RWPE1 (cell line): ENCODE measurements around the gene LRRC37A3.
"Not testable (repeated sequence)": the region's sequence is repeated elsewhere in the genome, so short reads cannot be mapped to it uniquely, and the experiment has no call there.

ENCODE experiments used
- CTCF ChIA-PET: fragments of 350-600 bp; sonication (Branson Sonifier 250); formaldehyde crosslinking; extraction: SDS; loops from one replicate; lab custom pipeline; 2021; lab: Yijun Ruan, JAX
- POLR2A ChIA-PET: fragments of 400-600 bp; formaldehyde crosslinking; extraction: SDS; loops from one replicate; lab custom pipeline; 2020; ENCODE audit warnings: antibody characterized with exemption; ENCODE audit not compliant: low non-redundant PET; lab: Yijun Ruan, JAX
- DNase-seq: peaks from one replicate; pipeline ENCODE4 v3.0.0; 2012; ENCODE audit warnings: low spot score
- H3K27ac ChIP-seq: fragments of 450-650 bp; 2 replicates; pipeline ENCODE4 v1.5.1; 2017
- CTCF ChIP-seq: fragments of 450-650 bp; conservative IDR thresholded peaks from 2 replicates; pipeline ENCODE4 v1.5.1; 2017; ENCODE audit warnings: low read depth, mild to moderate bottlenecking

Gene LRRC37A3

GRCh38 chr17:64920419-64921172 lies 1.3 kb upstream of the LRRC37A3 start:
- ChIA-PET CTCF (interaction anchor here (0.8 kb wide), 1 partner anchor 273 kb away, joined by 3 read pairs; no protein-coding TSS in a partner anchor), POLR2A (no interaction called here)
- H3K27ac ChIP-seq: peak overlapping the region; percentile 92
- no peak for DNase-seq
- no peak for TF ChIP-seq CTCF

- ChIA-PET CTCF (interaction anchor here (0.6 to 1.1 kb wide), 3 partner anchors 21 to 273 kb away, joined by 3 to 4 read pairs (median 3); no protein-coding TSS in a partner anchor), POLR2A (no interaction called here)
- TF ChIP-seq CTCF: no peak
- no peak for DNase-seq
- peak overlapping the region; percentile 92 for H3K27ac ChIP-seq
These were observed 744 bp upstream of the LRRC37A3 start for GRCh38 chr17:64920026-64920418.

- peak overlapping the region; percentile 92 for H3K27ac ChIP-seq
- ChIA-PET CTCF (interaction anchor here (1.0 to 1.1 kb wide), 2 partner anchors 121 to 279 kb away, joined by 3 to 4 read pairs; no protein-coding TSS in a partner anchor), POLR2A (interaction anchor here (0.6 kb wide), 1 partner anchor 81 kb away, joined by 3 read pairs; no protein-coding TSS in a partner anchor)
- DNase-seq: not testable (repeated sequence)
These were observed 413 bp downstream of the LRRC37A3 start for GRCh38 chr17:64918842-64919288.

GRCh38 chr17:64917540-64917939 lies 1.7 kb downstream of the LRRC37A3 start:
- H3K27ac ChIP-seq, DNase-seq, POLR2A ChIA-PET, CTCF ChIA-PET: not testable (repeated sequence)

GRCh38 chr17:64915244-64915643 lies 4.0 kb downstream of the LRRC37A3 start:
- POLR2A ChIA-PET, CTCF ChIA-PET, H3K27ac ChIP-seq, DNase-seq: not testable (repeated sequence)

- POLR2A ChIA-PET, DNase-seq, H3K27ac ChIP-seq, CTCF ChIA-PET: not testable (repeated sequence)
These were observed 9.1 kb downstream of the LRRC37A3 start for GRCh38 chr17:64910191-64910514.

- CTCF ChIA-PET, DNase-seq, H3K27ac ChIP-seq, POLR2A ChIA-PET: not testable (repeated sequence)
These were observed 9.6 kb downstream of the LRRC37A3 start for GRCh38 chr17:64909511-64910190.

- H3K27ac ChIP-seq, POLR2A ChIA-PET, CTCF ChIA-PET, DNase-seq: not testable (repeated sequence)
These were observed 15.2 kb downstream of the LRRC37A3 start for GRCh38 chr17:64904069-64904468.

- DNase-seq, CTCF ChIA-PET, POLR2A ChIA-PET, H3K27ac ChIP-seq: not testable (repeated sequence)
These were observed 22.1 kb downstream of the LRRC37A3 start for GRCh38 chr17:64897136-64897535.

GRCh38 chr17:64874210-64874609 lies 45.1 kb downstream of the LRRC37A3 start:
- H3K27ac ChIP-seq, DNase-seq, POLR2A ChIA-PET: not testable (repeated sequence)
- CTCF ChIA-PET: interaction anchor here (1.0 kb wide), 1 partner anchor 88 kb away, joined by 4 read pairs; no protein-coding TSS in a partner anchor
